ENCODE results near the gene PCMTD2.

Gene PCMTD2

GRCh38 chr20:64239449-64240242, 15.9 kb upstream of the PCMTD2 start:
- Histone ChIP-seq H3K4me3 (no peak overlapping the region), H3K27ac (no peak overlapping the region), H3K36me3 (ENCODE audit: insufficient read depth, low read length) (no peaks in the 10 kb centered on the region), H3K9me3 (ENCODE audit: low read depth, low read length) (no peaks in the 10 kb centered on the region), H3K9ac (ENCODE audit: insufficient read length) (no peak overlapping the region)
- DNase-seq (ENCODE audit: low read depth, low spot score): no peak
- TF ChIP-seq POLR2AphosphoS5 (IDR thresholded peaks at IDR 0.05; ENCODE audit: borderline replicate concordance, low read depth, low read length) (no peak), EZH2 (IDR thresholded peaks at IDR 0.05) (no peak), FOXP2 (optimal IDR thresholded peaks at IDR 0.05; ENCODE audit: control extremely low read depth, extremely low read length, insufficient read depth) (no peak)

GRCh38 chr20:64240243-64241015, 15.1 kb upstream of the PCMTD2 start:
- Histone ChIP-seq H3K27ac (no peak overlapping the region), H3K9ac (ENCODE audit: insufficient read length) (no peak overlapping the region), H3K4me3 (no peak overlapping the region), H3K9me3 (ENCODE audit: low read depth, low read length) (no peaks in the 10 kb centered on the region), H3K36me3 (ENCODE audit: insufficient read depth, low read length) (no peaks in the 10 kb centered on the region)
- no peak for TF ChIP-seq FOXP2 (optimal IDR thresholded peaks at IDR 0.05; ENCODE audit: control extremely low read depth, extremely low read length, insufficient read depth)
- TF ChIP-seq EZH2 (IDR thresholded peaks at IDR 0.05): no peak
- no peak for TF ChIP-seq POLR2AphosphoS5 (IDR thresholded peaks at IDR 0.05; ENCODE audit: borderline replicate concordance, low read depth, low read length)
- DNase-seq (ENCODE audit: low read depth, low spot score): no peak

GRCh38 chr20:64241061-64241460, 14.5 kb upstream of the PCMTD2 start:
- no peak overlapping the region for H3K27ac ChIP-seq
- H3K36me3 ChIP-seq (ENCODE audit: insufficient read depth, low read length): no peaks in the 10 kb centered on the region
- H3K9ac ChIP-seq (ENCODE audit: insufficient read length): no peak overlapping the region
- TF ChIP-seq EZH2 (IDR thresholded peaks at IDR 0.05) (no peak), FOXP2 (optimal IDR thresholded peaks at IDR 0.05; ENCODE audit: control extremely low read depth, extremely low read length, insufficient read depth) (no peak), POLR2AphosphoS5 (IDR thresholded peaks at IDR 0.05; ENCODE audit: borderline replicate concordance, low read depth, low read length) (no peak)
- no peak overlapping the region for H3K4me3 ChIP-seq
- H3K9me3 ChIP-seq (ENCODE audit: low read depth, low read length): no peaks in the 10 kb centered on the region
- DNase-seq (ENCODE audit: low read depth, low spot score): no peak

- H3K9me3 ChIP-seq (ENCODE audit: low read depth, low read length): no peaks in the 10 kb centered on the region
- TF ChIP-seq POLR2AphosphoS5 (IDR thresholded peaks at IDR 0.05; ENCODE audit: borderline replicate concordance, low read depth, low read length): no peak
- TF ChIP-seq FOXP2 (optimal IDR thresholded peaks at IDR 0.05; ENCODE audit: control extremely low read depth, extremely low read length, insufficient read depth): no peak
- no peak for TF ChIP-seq EZH2 (IDR thresholded peaks at IDR 0.05)
- H3K36me3 ChIP-seq (ENCODE audit: insufficient read depth, low read length): no peaks in the 10 kb centered on the region
- H3K9ac ChIP-seq (ENCODE audit: insufficient read length): no peak overlapping the region
- H3K4me3 ChIP-seq: no peak overlapping the region
- no peak overlapping the region for H3K27ac ChIP-seq
- DNase-seq (ENCODE audit: low read depth, low spot score): no peak
These were observed 13.3 kb upstream of the PCMTD2 start for GRCh38 chr20:64242003-64242796.

GRCh38 chr20:64242797-64243475, 12.6 kb upstream of the PCMTD2 start:
- TF ChIP-seq EZH2 (IDR thresholded peaks at IDR 0.05) (no peak), POLR2AphosphoS5 (IDR thresholded peaks at IDR 0.05; ENCODE audit: borderline replicate concordance, low read depth, low read length) (no peak), FOXP2 (optimal IDR thresholded peaks at IDR 0.05; ENCODE audit: control extremely low read depth, extremely low read length, insufficient read depth) (no peak)
- Histone ChIP-seq H3K4me3 (no peak overlapping the region), H3K36me3 (ENCODE audit: insufficient read depth, low read length) (no peaks in the 10 kb centered on the region), H3K9ac (ENCODE audit: insufficient read length) (no peak overlapping the region), H3K9me3 (ENCODE audit: low read depth, low read length) (no peaks in the 10 kb centered on the region), H3K27ac (no peak overlapping the region)
- DNase-seq (ENCODE audit: low read depth, low spot score): no peak

- Histone ChIP-seq H3K9ac (ENCODE audit: insufficient read length) (no peak overlapping the region), H3K9me3 (ENCODE audit: low read depth, low read length) (no peaks in the 10 kb centered on the region), H3K4me3 (no peak overlapping the region), H3K27ac (no peak overlapping the region), H3K36me3 (ENCODE audit: insufficient read depth, low read length) (no peaks in the 10 kb centered on the region)
- no peak for DNase-seq (ENCODE audit: low read depth, low spot score)
- no peak for TF ChIP-seq EZH2 (IDR thresholded peaks at IDR 0.05)
- no peak for TF ChIP-seq POLR2AphosphoS5 (IDR thresholded peaks at IDR 0.05; ENCODE audit: borderline replicate concordance, low read depth, low read length)
- TF ChIP-seq FOXP2 (optimal IDR thresholded peaks at IDR 0.05; ENCODE audit: control extremely low read depth, extremely low read length, insufficient read depth): no peak
These were observed 11.2 kb upstream of the PCMTD2 start for GRCh38 chr20:64244281-64244805.

- Histone ChIP-seq H3K27ac (no peak overlapping the region), H3K9ac (ENCODE audit: insufficient read length) (no peak overlapping the region), H3K9me3 (ENCODE audit: low read depth, low read length) (no peaks in the 10 kb centered on the region), H3K36me3 (ENCODE audit: insufficient read depth, low read length) (no peaks in the 10 kb centered on the region), H3K4me3 (no peak overlapping the region)
- TF ChIP-seq FOXP2 (optimal IDR thresholded peaks at IDR 0.05; ENCODE audit: control extremely low read depth, extremely low read length, insufficient read depth) (no peak), POLR2AphosphoS5 (IDR thresholded peaks at IDR 0.05; ENCODE audit: borderline replicate concordance, low read depth, low read length) (no peak), EZH2 (IDR thresholded peaks at IDR 0.05) (no peak)
- no peak for DNase-seq (ENCODE audit: low read depth, low spot score)
These were observed 10.5 kb upstream of the PCMTD2 start for GRCh38 chr20:64244870-64245603.

Measured in SK-N-MC (cell line).